Raji (cell line): ENCODE results near the gene SEC63.

ENCODE experiments used
- POLR2A ChIP-seq: IDR thresholded peaks from 2 replicates; pipeline ENCODE4 v1.6.1; 2011; ENCODE audit warnings: low read depth, low read length, control low read depth; ENCODE audit not compliant: insufficient read depth

SEC63 gene

GRCh38 chr6:107832151-107833056, 125.6 kb downstream of the SEC63 start:
- no peak for TF ChIP-seq POLR2A

- TF ChIP-seq POLR2A, result no peak
These were observed 127.9 kb downstream of the SEC63 start for GRCh38 chr6:107830060-107830459.

GRCh38 chr6:107827541-107827940, 130.5 kb downstream of the SEC63 start:
- no peak for TF ChIP-seq POLR2A

- TF ChIP-seq POLR2A, result no peak
These were observed 134.9 kb downstream of the SEC63 start for GRCh38 chr6:107823047-107823557.

GRCh38 chr6:107822176-107823046, 135.6 kb downstream of the SEC63 start:
- no peak for TF ChIP-seq POLR2A

GRCh38 chr6:107821591-107821990, 136.4 kb downstream of the SEC63 start:
- no peak for TF ChIP-seq POLR2A

GRCh38 chr6:107820338-107821261, 137.4 kb downstream of the SEC63 start:
- TF ChIP-seq POLR2A, result no peak

GRCh38 chr6:107819964-107820337, 138.1 kb downstream of the SEC63 start:
- no peak for TF ChIP-seq POLR2A

GRCh38 chr6:107819217-107819616, 138.8 kb downstream of the SEC63 start:
- TF ChIP-seq POLR2A, result no peak

- TF ChIP-seq POLR2A, result no peak
These were observed 139.7 kb downstream of the SEC63 start for GRCh38 chr6:107818272-107818671.

- no peak for TF ChIP-seq POLR2A
These were observed 140.2 kb downstream of the SEC63 start for GRCh38 chr6:107817784-107818183.
